Thymus (tissue), 11 donors: ENCODE measurements around the gene UBE3B. TPM values are rescaled to one million over a fixed set of nuclear protein-coding genes. Genes with fewer than 3 reads are reported as not detected.

Experiments used
- DNase-seq, 9 donors: peaks; one replicate each; pipeline ENCODE4 v3.0.0-alpha.2; 2013; ENCODE audit warnings: low spot score in 9 of 9, low read depth in 6 of 9, missing footprints in 1 of 9
- H3K27ac ChIP-seq, 2 donors: one replicate each; pipeline ENCODE4 v1.5.1; 2013; ENCODE audit warnings: control low read depth in 1 of 2, low read depth in 1 of 2, low read length in 1 of 2, mild to moderate bottlenecking in 1 of 2, moderate library complexity in 1 of 2
- H3K27me3 ChIP-seq, 2 donors: one replicate each; pipeline ENCODE4 v1.5.1; 2013; ENCODE audit warnings: low read length in 1 of 2; ENCODE audit not compliant: control insufficient read depth in 2 of 2, insufficient read depth in 1 of 2
- H3K36me3 ChIP-seq, 2 donors: one replicate each; pipeline ENCODE4 v1.5.1; 2013; ENCODE audit warnings: low read length in 1 of 2, mild to moderate bottlenecking in 1 of 2, moderate library complexity in 1 of 2; ENCODE audit not compliant: control insufficient read depth in 2 of 2, insufficient read depth in 2 of 2
- H3K4me1 ChIP-seq, 2 donors: one replicate each; pipeline ENCODE4 v1.5.1; 2013; ENCODE audit warnings: low read length in 2 of 2; ENCODE audit not compliant: control insufficient read depth in 2 of 2, insufficient read depth in 2 of 2
- H3K4me3 ChIP-seq, 2 donors: one replicate each; pipeline ENCODE4 v1.5.1; 2013; ENCODE audit warnings: low read length in 2 of 2, control low read depth in 1 of 2, mild to moderate bottlenecking in 1 of 2
- H3K9me3 ChIP-seq, 2 donors: one replicate each; pipeline ENCODE4 v1.5.1; 2013; ENCODE audit warnings: low read length in 1 of 2, mild to moderate bottlenecking in 1 of 2; ENCODE audit not compliant: control insufficient read depth in 2 of 2, insufficient read depth in 1 of 2
- WGBS: extraction: QIAGEN DNeasy Blood & Tissue Kit; methylation state at CpG from one replicate; pipeline ENCODE4 v1.1.7; 2013; 5-methylcytosine and 5-hydroxymethylcytosine counted together
- polyA plus RNA-seq: library from polyadenylated mRNA; stranded (reverse); fragments of 200-250 nt; gene quantifications from one replicate; pipeline ENCODE4 v1.2.3, GENCODE V29; 2013
- total RNA-seq: library from RNA; stranded (reverse); fragments of 120-200 nt; gene quantifications from one replicate; pipeline ENCODE4 v1.2.4, GENCODE V29; 2013
- donor health status: healthy.

The UBE3B gene
- total and polyA plus RNA-seq, 2 donors: 11.7 to 13.5 TPM

GRCh38 chr12:109504068-109504467 is 26.6 kb downstream of the UBE3B start:
- no peaks in the 10 kb centered on the region for H3K4me1 ChIP-seq
- H3K27me3 ChIP-seq: no peaks in the 10 kb centered on the region
- H3K36me3 ChIP-seq: peaks cover 68 to 79% of the 10 kb centered on the region in 2 donors
- no peak for DNase-seq
- no peaks in the 10 kb centered on the region for H3K9me3 ChIP-seq
- 100% methylated on average over 1 of the region's 1 CpG for WGBS
- no peak overlapping the region for H3K4me3 ChIP-seq
- H3K27ac ChIP-seq: no peak overlapping the region

GRCh38 chr12:109510196-109510595 is 32.8 kb downstream of the UBE3B start:
- H3K27ac ChIP-seq: no peak overlapping the region
- no peak overlapping the region for H3K4me3 ChIP-seq
- 98% methylated on average over 15 of the region's 15 CpGs for WGBS
- H3K9me3 ChIP-seq: no peaks in the 10 kb centered on the region
- H3K4me1 ChIP-seq: no peaks in the 10 kb centered on the region
- no peaks in the 10 kb centered on the region for H3K27me3 ChIP-seq
- DNase-seq: no peak
- peaks cover 63 to 75% of the 10 kb centered on the region in 2 donors for H3K36me3 ChIP-seq

- H3K27me3 ChIP-seq: no peaks in the 10 kb centered on the region
These were observed 35.2 kb downstream of the UBE3B start for GRCh38 chr12:109512608-109513007.

GRCh38 chr12:109513051-109513450 is 35.6 kb downstream of the UBE3B start:
- 94% methylated on average over 8 of the region's 8 CpGs for WGBS
- Histone ChIP-seq H3K4me3 (no peak overlapping the region), H3K4me1 (no peaks in the 10 kb centered on the region), H3K27ac (no peak overlapping the region), H3K27me3 (no peaks in the 10 kb centered on the region), H3K9me3 (no peaks in the 10 kb centered on the region), H3K36me3 (peaks cover 62 to 73% of the 10 kb centered on the region in 2 donors)
- no peak for DNase-seq

More at GRCh38 chr12:109512608-109513007, 35.2 kb downstream of the UBE3B start:
- no peak overlapping the region for H3K4me3 ChIP-seq
- H3K4me1 ChIP-seq: no peaks in the 10 kb centered on the region
- 98% methylated on average over 1 of the region's 1 CpG for WGBS
- H3K27ac ChIP-seq: no peak overlapping the region
- no peak for DNase-seq
- H3K9me3 ChIP-seq: no peaks in the 10 kb centered on the region
- H3K36me3 ChIP-seq: peaks cover 61 to 73% of the 10 kb centered on the region in 2 donors

- no peak for DNase-seq
- 97% methylated on average over 4 of the region's 4 CpGs for WGBS
- H3K36me3 ChIP-seq: peaks cover 69 to 74% of the 10 kb centered on the region in 2 donors
These were observed 36.5 kb downstream of the UBE3B start for GRCh38 chr12:109513977-109514376.

GRCh38 chr12:109517619-109518018 is 40.2 kb downstream of the UBE3B start:
- H3K4me1 ChIP-seq: no peaks in the 10 kb centered on the region
- 98% methylated on average over 6 of the region's 6 CpGs for WGBS
- H3K9me3 ChIP-seq: no peaks in the 10 kb centered on the region
- H3K4me3 ChIP-seq: no peak overlapping the region
- H3K27ac ChIP-seq: no peak overlapping the region
- H3K27me3 ChIP-seq: no peaks in the 10 kb centered on the region
- DNase-seq: no peak
- H3K36me3 ChIP-seq: peaks cover 70 to 74% of the 10 kb centered on the region in 2 donors

More at GRCh38 chr12:109513977-109514376, 36.5 kb downstream of the UBE3B start:
- Histone ChIP-seq H3K9me3 (no peaks in the 10 kb centered on the region), H3K27me3 (no peaks in the 10 kb centered on the region), H3K27ac (no peak overlapping the region), H3K4me1 (no peaks in the 10 kb centered on the region), H3K4me3 (no peak overlapping the region)

- DNase-seq: peak in 6 of 9 donors; percentile 6 to 46 (median 34)
- 82% methylated on average over 11 of the region's 11 CpGs for WGBS
- Histone ChIP-seq H3K36me3 (peaks cover 66 to 77% of the 10 kb centered on the region in 2 donors), H3K27me3 (no peaks in the 10 kb centered on the region), H3K9me3 (no peaks in the 10 kb centered on the region), H3K27ac (no peak overlapping the region), H3K4me3 (no peak overlapping the region), H3K4me1 (no peaks in the 10 kb centered on the region)
These were observed 41.6 kb downstream of the UBE3B start for GRCh38 chr12:109518820-109519665.

GRCh38 chr12:109519787-109520186 is 42.4 kb downstream of the UBE3B start:
- Histone ChIP-seq H3K4me3 (no peak overlapping the region), H3K36me3 (peaks cover 72 to 80% of the 10 kb centered on the region in 2 donors), H3K9me3 (no peaks in the 10 kb centered on the region), H3K27me3 (no peaks in the 10 kb centered on the region), H3K4me1 (no peaks in the 10 kb centered on the region), H3K27ac (no peak overlapping the region)
- WGBS: 81% methylated on average over 6 of the region's 6 CpGs
- DNase-seq: no peak

- no peaks in the 10 kb centered on the region for H3K9me3 ChIP-seq
- H3K4me3 ChIP-seq: no peak overlapping the region
- H3K4me1 ChIP-seq: no peaks in the 10 kb centered on the region
- H3K36me3 ChIP-seq: peaks cover 73 to 79% of the 10 kb centered on the region in 2 donors
- no peaks in the 10 kb centered on the region for H3K27me3 ChIP-seq
- no peak for DNase-seq
- no peak overlapping the region for H3K27ac ChIP-seq
- 97% methylated on average over 10 of the region's 10 CpGs for WGBS
These were observed 44.4 kb downstream of the UBE3B start for GRCh38 chr12:109521831-109522230.
